Neural cell (in vitro differentiated cells): ENCODE measurements around the gene ATP2B2. TPM values are rescaled to one million over a fixed set of nuclear protein-coding genes. Genes with fewer than 3 reads are reported as not detected.

ENCODE experiments used
- H2AFZ ChIP-seq: fragments of 200-600, 300-800 bp; sonication (generic), shearing (Covaris generic); 2 replicates; pipeline ENCODE4 v1.6.0; 2014; ENCODE audit warnings: low read depth, mild to moderate bottlenecking, antibody characterized with exemption, low read length, moderate library complexity
- H3F3A ChIP-seq: fragments of 200-600 bp; shearing (Covaris generic); 2 replicates; pipeline ENCODE4 v1.6.1; 2016; ENCODE audit warnings: mild to moderate bottlenecking, moderate library complexity, mixed read lengths, antibody characterized with exemption, low read length; ENCODE audit not compliant: insufficient read depth, poor library complexity, severe bottlenecking
- H3K27ac ChIP-seq: fragments of 200-600, 300-800 bp; sonication (generic), shearing (Covaris generic); 2 replicates; pipeline ENCODE4 v1.5.1; 2014; ENCODE audit warnings: mild to moderate bottlenecking, low read length, moderate library complexity
- H3K27me3 ChIP-seq: fragments of 300-800, 200-600 bp; sonication (generic), shearing (Covaris generic); 2 replicates; pipeline ENCODE4 v1.6.0; 2014; ENCODE audit warnings: mild to moderate bottlenecking, low read depth, low read length, moderate library complexity; ENCODE audit not compliant: insufficient read depth
- H3K36me3 ChIP-seq: fragments of 300-800, 200-600 bp; sonication (generic), shearing (Covaris generic); 2 replicates; pipeline ENCODE4 v1.5.1; 2014; ENCODE audit warnings: mild to moderate bottlenecking, antibody characterized with exemption, low read length, moderate library complexity; ENCODE audit not compliant: insufficient read depth
- H3K4me2 ChIP-seq: fragments of 300-800, 200-600 bp; sonication (generic), shearing (Covaris generic); 2 replicates; pipeline ENCODE4 v1.6.0; 2014; ENCODE audit warnings: mild to moderate bottlenecking, low read length
- H3K4me3 ChIP-seq: fragments of 300-800, 200-600 bp; sonication (generic), shearing (Covaris generic); 2 replicates; pipeline ENCODE4 v1.5.1; 2014; ENCODE audit warnings: mild to moderate bottlenecking, low read length, moderate library complexity
- H3K79me2 ChIP-seq: fragments of 200-600 bp; shearing (Covaris generic); replicated peaks from 2 replicates; pipeline ENCODE4 v1.6.0; 2014; ENCODE audit warnings: mild to moderate bottlenecking, low read length, moderate library complexity; ENCODE audit not compliant: insufficient read depth
- H3K9ac ChIP-seq: fragments of 300-800, 200-600 bp; sonication (generic), shearing (Covaris generic); 2 replicates; pipeline ENCODE4 v1.6.1; 2016; ENCODE audit warnings: mild to moderate bottlenecking, low read length, mixed read lengths
- H3K9me2 ChIP-seq: fragments of 200-600 bp; shearing (Covaris generic); 2 replicates; pipeline ENCODE4 v1.6.1; 2016; ENCODE audit warnings: mild to moderate bottlenecking, low read length, mixed read lengths; ENCODE audit not compliant: insufficient read depth
- H3K9me3 ChIP-seq: fragments of 200-600, 300-800 bp; sonication (generic), shearing (Covaris generic); 2 replicates; pipeline ENCODE4 v1.6.1; 2016; ENCODE audit warnings: mild to moderate bottlenecking, mixed run types, low read length, moderate library complexity, mixed read lengths
- H4K20me1 ChIP-seq: fragments of 200-600 bp; shearing (Covaris generic); 2 replicates; pipeline ENCODE4 v1.6.1; 2016; ENCODE audit warnings: mild to moderate bottlenecking, mixed run types; ENCODE audit not compliant: insufficient read depth
- EP300 ChIP-seq: fragments of 450-650 bp; conservative IDR thresholded peaks from 2 replicates; pipeline ENCODE4 v1.6.1; 2014; ENCODE audit warnings: antibody characterized with exemption, mild to moderate bottlenecking, moderate library complexity; ENCODE audit not compliant: poor library complexity, severe bottlenecking
- EZH2 ChIP-seq: fragments of 200-600, 300-800 bp; shearing (Covaris generic), sonication (generic); IDR thresholded peaks from 2 replicates; pipeline ENCODE4 v1.6.1; 2014; ENCODE audit warnings: antibody characterized with exemption, low read length, borderline replicate concordance, mild to moderate bottlenecking; ENCODE audit not compliant: insufficient read depth, poor library complexity, severe bottlenecking
- MXI1 ChIP-seq: fragments of 450-650 bp; conservative IDR thresholded peaks from 2 replicates; pipeline ENCODE4 v1.6.1; 2014; ENCODE audit warnings: antibody characterized with exemption, mild to moderate bottlenecking; ENCODE audit not compliant: poor library complexity, severe bottlenecking
- POLR2AphosphoS5 ChIP-seq: IDR thresholded peaks from 2 replicates; pipeline ENCODE4 v1.6.1; 2012
- RAD21 ChIP-seq: fragments of 450-650 bp; conservative IDR thresholded peaks from 2 replicates; pipeline ENCODE4 v1.6.1; 2014; ENCODE audit warnings: antibody characterized with exemption, mild to moderate bottlenecking, moderate library complexity
- SMC3 ChIP-seq: fragments of 450-650 bp; conservative IDR thresholded peaks from 2 replicates; pipeline ENCODE4 v1.6.1; 2014; ENCODE audit warnings: antibody characterized with exemption, mild to moderate bottlenecking, moderate library complexity; ENCODE audit not compliant: poor library complexity
- TAF1 ChIP-seq: IDR thresholded peaks from 2 replicates; pipeline ENCODE4 v1.6.1; 2012; ENCODE audit warnings: low read depth
- polyA plus RNA-seq: library from polyadenylated mRNA; depleted of rRNA; stranded (reverse); fragments of >200 nt; gene quantifications from 2 replicates; pipeline ENCODE4 v1.2.3, GENCODE V29; 2014
- TF ChIP-seq, protein P1 (sequence below): fragments of 450-650 bp; IDR thresholded peaks from 2 replicates; pipeline ENCODE4 v1.5.1; 2014; ENCODE audit warnings: antibody characterized with exemption, mild to moderate bottlenecking, moderate library complexity; ENCODE audit not compliant: poor library complexity, severe bottlenecking
- TF ChIP-seq, protein P2 (sequence below): IDR thresholded peaks from 2 replicates; pipeline ENCODE4 v1.6.1; 2012; ENCODE audit warnings: borderline replicate concordance

ATP2B2 gene
- polyA plus RNA-seq, 1 donor from 2014 or later = 8.3 TPM

GRCh38 chr3:10378246-10378645 is 127.1 kb downstream of the ATP2B2 start:
- TF ChIP-seq, protein P1, sequence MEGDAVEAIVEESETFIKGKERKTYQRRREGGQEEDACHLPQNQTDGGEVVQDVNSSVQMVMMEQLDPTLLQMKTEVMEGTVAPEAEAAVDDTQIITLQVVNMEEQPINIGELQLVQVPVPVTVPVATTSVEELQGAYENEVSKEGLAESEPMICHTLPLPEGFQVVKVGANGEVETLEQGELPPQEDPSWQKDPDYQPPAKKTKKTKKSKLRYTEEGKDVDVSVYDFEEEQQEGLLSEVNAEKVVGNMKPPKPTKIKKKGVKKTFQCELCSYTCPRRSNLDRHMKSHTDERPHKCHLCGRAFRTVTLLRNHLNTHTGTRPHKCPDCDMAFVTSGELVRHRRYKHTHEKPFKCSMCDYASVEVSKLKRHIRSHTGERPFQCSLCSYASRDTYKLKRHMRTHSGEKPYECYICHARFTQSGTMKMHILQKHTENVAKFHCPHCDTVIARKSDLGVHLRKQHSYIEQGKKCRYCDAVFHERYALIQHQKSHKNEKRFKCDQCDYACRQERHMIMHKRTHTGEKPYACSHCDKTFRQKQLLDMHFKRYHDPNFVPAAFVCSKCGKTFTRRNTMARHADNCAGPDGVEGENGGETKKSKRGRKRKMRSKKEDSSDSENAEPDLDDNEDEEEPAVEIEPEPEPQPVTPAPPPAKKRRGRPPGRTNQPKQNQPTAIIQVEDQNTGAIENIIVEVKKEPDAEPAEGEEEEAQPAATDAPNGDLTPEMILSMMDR = no peak
- no peak for TF ChIP-seq EZH2
- TF ChIP-seq TAF1 = no peak
- no peak for TF ChIP-seq RAD21
- TF ChIP-seq SMC3 = no peak
- TF ChIP-seq MXI1 = no peak
- TF ChIP-seq EP300 = no peak
- TF ChIP-seq, protein P2, sequence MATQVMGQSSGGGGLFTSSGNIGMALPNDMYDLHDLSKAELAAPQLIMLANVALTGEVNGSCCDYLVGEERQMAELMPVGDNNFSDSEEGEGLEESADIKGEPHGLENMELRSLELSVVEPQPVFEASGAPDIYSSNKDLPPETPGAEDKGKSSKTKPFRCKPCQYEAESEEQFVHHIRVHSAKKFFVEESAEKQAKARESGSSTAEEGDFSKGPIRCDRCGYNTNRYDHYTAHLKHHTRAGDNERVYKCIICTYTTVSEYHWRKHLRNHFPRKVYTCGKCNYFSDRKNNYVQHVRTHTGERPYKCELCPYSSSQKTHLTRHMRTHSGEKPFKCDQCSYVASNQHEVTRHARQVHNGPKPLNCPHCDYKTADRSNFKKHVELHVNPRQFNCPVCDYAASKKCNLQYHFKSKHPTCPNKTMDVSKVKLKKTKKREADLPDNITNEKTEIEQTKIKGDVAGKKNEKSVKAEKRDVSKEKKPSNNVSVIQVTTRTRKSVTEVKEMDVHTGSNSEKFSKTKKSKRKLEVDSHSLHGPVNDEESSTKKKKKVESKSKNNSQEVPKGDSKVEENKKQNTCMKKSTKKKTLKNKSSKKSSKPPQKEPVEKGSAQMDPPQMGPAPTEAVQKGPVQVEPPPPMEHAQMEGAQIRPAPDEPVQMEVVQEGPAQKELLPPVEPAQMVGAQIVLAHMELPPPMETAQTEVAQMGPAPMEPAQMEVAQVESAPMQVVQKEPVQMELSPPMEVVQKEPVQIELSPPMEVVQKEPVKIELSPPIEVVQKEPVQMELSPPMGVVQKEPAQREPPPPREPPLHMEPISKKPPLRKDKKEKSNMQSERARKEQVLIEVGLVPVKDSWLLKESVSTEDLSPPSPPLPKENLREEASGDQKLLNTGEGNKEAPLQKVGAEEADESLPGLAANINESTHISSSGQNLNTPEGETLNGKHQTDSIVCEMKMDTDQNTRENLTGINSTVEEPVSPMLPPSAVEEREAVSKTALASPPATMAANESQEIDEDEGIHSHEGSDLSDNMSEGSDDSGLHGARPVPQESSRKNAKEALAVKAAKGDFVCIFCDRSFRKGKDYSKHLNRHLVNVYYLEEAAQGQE = no peak
- TF ChIP-seq POLR2AphosphoS5 = no peak
- Histone ChIP-seq H3K4me2 (no peak overlapping the region), H3K27ac (no peak overlapping the region), H4K20me1 (no peaks in the 10 kb centered on the region), H3K36me3 (no peaks in the 10 kb centered on the region), H3F3A (no peaks in the 10 kb centered on the region), H3K9me2 (no peaks in the 10 kb centered on the region), H2AFZ (no peak overlapping the region), H3K27me3 (no peaks in the 10 kb centered on the region), H3K9me3 (no peaks in the 10 kb centered on the region), H3K79me2 (no peaks in the 10 kb centered on the region), H3K9ac (no peak overlapping the region), H3K4me3 (no peak overlapping the region)

DNA sequence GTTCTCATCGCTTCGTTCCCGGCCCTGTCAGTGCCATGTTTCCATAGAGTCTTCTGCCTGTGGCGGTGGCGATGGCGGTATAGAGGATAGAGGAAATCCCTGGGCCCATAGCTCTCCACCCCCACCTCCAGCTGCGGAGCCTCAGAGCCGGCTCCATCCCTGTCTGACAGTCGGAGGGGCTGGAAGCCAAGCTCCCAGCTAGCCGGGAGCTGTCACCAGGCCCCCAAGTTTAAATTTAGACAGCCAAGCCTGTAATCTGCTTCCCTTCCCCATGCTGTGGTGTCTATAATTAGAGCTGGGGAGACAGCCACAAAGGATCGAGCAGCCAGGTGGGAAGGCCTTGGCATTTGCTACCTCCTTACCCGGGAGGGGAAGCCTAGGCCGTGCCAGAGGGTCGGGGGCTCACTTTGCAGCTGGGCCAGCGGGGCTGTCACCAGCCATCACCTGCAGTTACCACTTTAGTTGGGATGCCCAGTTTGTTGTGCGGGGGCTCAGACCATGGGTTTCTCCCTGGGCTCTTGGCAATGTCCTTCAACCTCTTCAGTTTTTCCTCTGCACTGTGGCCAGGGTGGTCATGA is 128.1 kb downstream of the ATP2B2 start:
- Histone ChIP-seq H3K9me2 (no peaks in the 10 kb centered on the region), H2AFZ (no peak overlapping the region), H3F3A (no peaks in the 10 kb centered on the region), H3K79me2 (no peaks in the 10 kb centered on the region), H3K9ac (no peak overlapping the region), H4K20me1 (no peaks in the 10 kb centered on the region), H3K27ac (no peak overlapping the region), H3K27me3 (no peaks in the 10 kb centered on the region), H3K9me3 (no peaks in the 10 kb centered on the region), H3K4me2 (no peak overlapping the region), H3K36me3 (no peaks in the 10 kb centered on the region), H3K4me3 (no peak overlapping the region)
- TF ChIP-seq SMC3 (no peak), EP300 (no peak)
- TF ChIP-seq, protein P2 = no peak
